HG03439 (cell line): ENCODE results near the gene IL11.

Source experiments
- ATAC-seq: cut with Tn5 transposase; IDR thresholded peaks from one replicate; pipeline ENCODE4 v1.9.1; 2021; ENCODE audit warnings: mild to moderate bottlenecking, moderate library complexity; ENCODE audit not compliant: unreplicated experiment

Gene IL11

DNA sequence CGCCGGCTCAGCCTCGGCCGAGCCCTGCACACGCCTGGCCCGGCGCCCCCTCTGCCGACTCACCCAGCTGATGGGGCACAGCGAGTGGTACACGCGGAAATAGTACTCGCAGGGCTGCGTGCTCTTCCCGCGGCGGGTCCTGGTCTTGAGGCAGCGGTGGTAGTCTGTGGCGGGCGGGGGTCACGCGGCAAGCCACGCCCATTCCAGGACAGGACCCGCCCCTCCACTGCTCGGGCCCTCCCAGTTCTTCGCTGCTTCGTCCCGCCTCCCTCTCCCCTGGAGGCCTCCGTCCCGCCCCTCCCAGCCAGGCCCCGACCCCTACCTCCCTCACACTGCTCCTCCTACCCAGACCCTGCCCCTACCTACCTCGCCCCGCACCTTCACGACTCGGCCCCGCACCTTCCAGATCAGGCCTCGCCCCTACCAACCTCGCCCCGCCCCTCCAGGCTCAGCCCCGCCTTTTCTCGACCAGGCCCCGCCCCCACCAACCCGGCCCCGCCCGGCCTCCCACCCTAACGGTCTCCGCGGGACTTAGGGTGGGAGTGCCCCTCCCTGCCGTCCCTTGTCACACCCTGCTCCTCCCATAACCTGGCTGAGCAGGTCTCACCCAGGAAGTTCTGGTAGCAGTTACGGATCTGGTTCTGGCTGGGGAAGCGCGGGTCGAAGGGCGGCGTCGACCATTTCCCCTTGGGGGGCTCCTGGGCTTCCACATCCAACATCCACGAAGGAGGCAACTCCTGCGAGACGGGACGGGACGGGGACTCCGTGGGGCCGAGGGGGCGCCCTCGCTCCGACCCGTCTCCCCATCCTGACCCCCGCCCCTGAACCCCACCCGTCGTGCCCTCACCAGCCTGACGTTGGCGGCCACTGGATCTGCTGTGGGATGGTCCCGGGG is 16.2 kb downstream of the IL11 start:
- ATAC-seq: no peak

- ATAC-seq: no peak
Observed at GRCh38 chr19:55353356-55353802, 16.9 kb downstream of the IL11 start.

DNA sequence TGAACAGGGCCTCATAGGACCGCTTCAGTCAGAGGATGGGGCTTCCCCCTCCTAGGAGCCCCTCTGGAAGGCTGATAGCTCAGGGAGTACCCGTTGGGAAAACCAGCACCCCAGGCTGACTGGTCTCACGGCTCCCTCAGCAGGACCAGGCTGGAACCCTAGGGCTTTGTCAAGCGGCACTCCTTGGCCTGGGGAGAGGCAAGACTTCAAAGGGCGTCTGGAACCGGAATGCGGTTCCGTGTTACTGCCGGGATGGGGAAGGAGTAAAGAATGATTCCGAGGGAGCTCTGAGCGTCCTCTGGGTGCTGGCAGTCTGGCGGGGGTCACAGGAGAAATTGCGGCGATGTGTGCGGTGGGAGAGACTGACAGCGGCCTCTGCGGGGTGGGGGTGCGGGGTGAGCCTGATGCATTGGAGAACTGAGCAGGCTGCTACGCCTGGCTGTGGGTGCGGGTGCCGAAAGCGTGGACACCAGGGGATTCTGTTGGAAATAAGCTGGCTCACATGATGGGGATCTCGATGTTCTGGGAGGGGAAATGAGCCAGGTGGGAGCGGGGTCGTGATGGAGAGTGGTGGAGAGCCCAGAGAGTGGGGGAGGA is 17.6 kb downstream of the IL11 start:
- ATAC-seq: no peak

- ATAC-seq: no peak
Observed at GRCh38 chr19:55352040-55352439, 18.2 kb downstream of the IL11 start.

GRCh38 chr19:55350620-55351315 is 19.5 kb downstream of the IL11 start:
- ATAC-seq: no peak

DNA sequence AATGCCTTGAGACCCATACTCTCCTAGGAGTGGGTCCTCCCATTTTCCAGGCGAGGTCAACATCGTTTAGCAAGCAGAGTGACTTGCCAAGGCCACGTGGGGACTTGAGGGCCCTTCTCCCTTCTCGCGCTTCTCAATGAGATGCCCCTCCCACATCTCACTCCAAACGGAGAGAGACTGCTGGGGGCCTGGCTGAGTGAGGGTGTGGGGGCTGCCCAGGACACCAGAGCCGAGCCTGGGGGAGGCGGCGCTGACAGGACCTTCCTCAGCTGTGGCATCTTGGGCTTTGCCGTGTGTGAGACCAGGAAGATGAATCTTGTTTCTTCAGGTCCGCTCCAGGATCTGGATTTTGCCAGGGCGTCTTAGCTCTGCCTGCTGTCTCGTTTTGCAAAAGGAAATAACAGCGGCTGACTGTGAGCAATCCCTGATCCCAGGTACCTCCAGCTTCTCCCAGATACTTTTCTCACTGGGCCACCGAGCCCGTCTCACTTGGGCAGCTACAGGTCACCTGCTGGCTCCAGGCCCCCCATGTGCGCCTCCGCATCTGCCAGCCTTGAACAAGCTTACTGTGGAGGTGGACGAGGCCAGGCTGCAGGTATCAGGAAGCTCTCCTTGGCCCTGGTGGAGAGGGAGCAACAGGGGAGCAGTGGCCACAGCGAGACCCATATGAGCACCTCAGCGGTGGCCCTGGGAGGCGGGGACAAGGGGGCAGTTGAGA is 21.8 kb downstream of the IL11 start:
- ATAC-seq: no peak

GRCh38 chr19:55347442-55348009 is 22.7 kb downstream of the IL11 start:
- ATAC-seq: no peak

GRCh38 chr19:55346725-55347441 is 23.4 kb downstream of the IL11 start:
- ATAC-seq: no peak

DNA sequence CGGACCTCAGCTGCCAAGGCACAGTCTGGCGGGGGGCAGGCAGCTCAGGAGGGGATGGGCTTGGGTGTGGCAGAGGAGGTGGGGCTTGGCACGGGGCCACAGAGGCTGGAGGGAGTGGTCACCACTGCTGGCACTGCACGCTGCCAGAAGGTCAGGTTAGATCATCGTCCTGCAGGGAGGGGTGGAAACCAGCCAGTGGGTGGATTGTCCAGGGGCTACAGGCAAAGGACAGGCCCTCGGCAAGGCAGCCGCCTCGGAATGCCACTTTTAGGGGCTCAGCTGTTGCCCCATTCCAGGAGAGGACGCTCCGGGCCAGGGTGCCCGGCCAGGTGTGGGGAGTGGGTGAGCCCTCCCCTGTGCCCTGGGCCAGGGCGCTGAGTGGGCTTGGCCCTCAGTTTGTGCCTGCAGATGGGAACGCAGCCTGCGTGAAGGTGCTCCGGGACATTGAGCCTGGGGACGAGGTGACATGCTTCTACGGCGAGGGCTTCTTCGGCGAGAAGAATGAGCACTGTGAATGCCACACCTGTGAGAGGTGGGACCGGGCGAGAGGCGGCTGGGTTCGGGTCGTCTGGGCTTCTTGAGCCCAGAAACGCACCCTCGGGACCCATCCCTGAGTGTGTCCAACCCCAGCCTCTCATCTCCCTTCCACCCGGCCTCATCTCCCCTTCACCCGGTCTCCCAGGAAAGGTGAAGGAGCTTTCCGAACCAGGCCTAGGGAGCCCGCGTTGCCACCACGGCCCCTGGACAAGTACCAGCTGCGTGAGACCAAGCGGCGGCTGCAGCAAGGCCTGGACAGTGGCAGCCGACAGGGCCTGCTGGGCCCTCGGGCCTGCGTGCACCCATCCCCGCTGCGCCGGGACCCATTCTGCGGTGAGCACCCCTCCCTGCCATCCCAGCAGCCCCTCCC is 24.2 kb downstream of the IL11 start:
- no peak for ATAC-seq

GRCh38 chr19:55345101-55345817 is 25.0 kb downstream of the IL11 start:
- no peak for ATAC-seq

DNA sequence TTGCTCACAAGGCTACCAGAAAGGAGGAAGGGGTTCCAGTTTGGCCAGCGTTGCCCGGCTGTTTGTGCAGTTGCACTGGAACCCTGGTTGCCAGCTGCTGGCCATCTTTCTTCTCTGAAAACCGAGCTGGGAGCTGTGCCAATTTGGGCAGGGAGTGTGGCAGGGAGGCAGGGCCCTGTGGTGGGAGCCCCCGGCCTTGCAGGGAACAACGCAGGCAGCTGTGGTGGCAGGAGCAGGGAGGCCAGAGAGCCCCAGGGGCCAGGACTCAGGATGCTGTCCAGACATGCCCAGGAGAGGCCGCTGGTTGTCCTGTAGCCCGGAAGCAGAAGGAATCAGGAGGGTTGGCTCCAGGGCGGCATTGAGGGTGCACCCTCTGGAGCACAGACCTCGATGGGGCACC is 25.8 kb downstream of the IL11 start:
- no peak for ATAC-seq

DNA sequence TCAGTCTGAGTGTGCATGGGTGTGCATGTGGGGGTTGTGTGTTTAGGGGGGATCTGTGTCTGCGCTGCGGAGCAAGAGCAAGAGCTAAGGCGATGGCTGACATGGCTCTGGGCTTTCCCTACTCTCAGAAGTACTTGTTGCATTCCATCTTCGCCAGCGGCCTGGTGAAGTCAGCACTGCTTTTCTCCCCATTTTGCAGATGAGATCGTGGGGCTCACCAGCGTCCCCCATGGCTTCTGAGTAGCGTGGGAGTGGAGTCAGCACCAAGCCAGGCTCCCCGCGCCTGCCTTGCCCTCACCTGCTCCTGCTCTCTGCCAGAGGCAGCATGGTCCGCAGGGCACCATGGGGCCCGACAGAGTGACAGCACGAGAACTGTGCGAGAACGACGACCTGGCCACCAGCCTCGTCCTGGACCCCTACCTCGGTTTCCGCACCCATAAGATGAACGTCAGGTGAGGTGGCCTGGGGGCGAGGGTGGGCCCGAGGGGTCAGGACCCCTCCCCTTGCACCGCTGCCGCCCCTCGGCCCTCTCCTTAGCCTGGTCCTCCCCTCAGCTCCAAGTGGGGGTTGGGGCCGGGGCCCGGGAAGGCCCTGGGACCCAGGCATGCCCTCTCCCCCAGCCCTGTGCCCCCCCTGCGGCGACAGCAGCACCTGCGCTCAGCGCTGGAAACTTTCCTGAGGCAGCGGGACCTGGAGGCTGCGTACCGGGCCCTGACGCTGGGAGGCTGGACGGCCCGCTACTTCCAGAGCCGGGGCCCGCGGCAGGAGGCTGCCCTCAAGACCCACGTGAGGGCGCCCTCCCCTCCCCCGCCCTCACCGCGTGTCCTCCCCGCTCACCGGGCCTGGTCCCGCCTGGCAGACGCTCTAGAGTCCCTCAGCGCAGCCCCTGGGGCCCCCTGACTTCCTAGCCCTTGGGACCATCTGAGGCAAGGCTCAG is 28.4 kb downstream of the IL11 start:
- ATAC-seq: no peak

- ATAC-seq: no peak
Observed at GRCh38 chr19:55341171-55341588, 29.1 kb downstream of the IL11 start.

GRCh38 chr19:55340784-55341147 is 29.5 kb downstream of the IL11 start:
- ATAC-seq: no peak

DNA sequence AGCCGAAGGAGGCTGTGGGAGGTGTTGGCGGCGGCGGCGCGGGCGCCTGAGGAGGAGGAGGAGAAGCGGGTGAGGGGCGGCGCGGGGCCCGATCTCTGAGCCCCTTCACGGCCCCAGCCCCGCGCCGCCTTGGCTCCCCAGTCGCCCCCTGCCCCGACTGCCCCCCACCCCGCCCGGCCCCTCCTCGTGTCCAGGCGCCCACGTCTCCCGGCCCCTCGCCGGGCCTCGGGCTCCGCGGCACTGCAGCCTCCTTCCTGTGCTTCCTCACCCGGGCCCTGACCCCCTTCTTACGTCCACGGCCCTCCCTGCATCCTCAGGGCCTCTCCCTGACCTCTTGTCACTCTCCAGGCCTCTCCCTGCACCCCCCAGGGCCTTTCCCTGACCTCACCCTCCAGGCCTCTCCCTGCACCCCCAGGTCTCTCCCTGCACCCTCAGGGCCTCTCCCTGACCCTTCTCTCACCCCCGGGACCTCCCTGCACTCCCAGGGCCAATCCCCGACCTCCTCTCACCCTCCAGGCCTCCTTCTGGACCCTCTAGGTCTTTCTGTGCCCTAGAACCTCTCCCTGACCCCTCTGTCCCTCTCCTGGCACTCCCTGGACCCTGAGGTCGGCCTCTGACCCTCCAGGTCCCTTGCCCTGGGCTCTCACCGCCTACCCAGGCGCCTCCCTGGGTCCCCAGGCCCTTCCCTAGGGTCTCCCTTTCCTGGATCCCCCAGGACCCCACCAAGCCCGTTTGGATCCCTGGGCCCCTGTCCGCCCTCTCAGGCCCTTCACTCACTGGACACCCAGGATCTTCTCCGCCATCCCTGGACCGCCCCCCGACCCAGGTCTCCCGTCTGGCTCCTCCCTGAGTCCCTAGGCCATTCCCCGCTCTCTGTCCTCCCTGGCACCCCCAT is 30.1 kb downstream of the IL11 start:
- ATAC-seq: no peak

DNA sequence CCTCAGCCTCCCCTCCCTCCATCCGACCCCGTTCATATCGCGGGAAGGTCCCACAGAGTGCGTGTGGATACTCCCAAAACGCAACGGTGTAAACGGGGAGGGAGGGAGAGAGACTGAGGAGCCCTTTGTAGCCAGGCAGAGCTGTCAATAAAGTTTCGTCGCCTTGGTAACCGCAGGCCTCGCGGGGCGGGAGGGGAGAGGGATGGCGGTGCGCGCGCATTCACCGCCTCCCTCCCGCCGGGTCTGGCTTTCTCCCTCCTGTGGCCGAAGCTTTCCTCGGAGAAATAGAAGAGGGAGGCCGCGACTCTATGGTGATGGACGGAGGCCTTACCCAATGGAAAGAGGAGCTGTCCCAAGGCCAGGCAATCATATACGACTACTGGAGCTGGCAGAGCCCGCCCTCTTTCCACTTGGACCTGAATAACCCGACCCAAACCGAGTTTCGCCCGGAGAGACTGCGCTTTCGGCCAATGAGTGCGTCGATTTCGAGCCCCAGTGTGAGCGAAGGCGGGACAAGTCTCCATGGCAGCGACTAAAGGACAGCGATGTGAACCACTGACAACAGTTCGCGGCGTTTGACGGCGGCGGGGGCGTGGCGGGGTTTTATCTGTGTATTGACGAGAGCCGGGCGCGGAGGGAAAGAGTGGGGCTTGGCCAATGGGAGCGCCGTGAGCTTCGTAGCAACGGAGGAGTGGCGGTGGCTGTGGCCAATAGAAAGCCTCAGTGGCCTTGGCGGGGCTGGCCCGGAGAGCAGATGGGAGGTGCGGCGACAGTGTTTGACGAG is 31.0 kb downstream of the IL11 start, which contains the start of gene KMT5C:
KMT5C (plus strand) TSS at position 772 of the 784 bp plus-strand sequence. CDS start 2,061 bp downstream, outside the sequence.
- ATAC-seq: peak; percentile 83
